ENCODE results near the gene IER3.

Gene IER3

GRCh38 chr6:30747902-30748769 lies 3.8 kb upstream of the IER3 start:
- no peak for DNase-seq (ENCODE audit: low read depth in 2 of 2)

GRCh38 chr6:30747300-30747687 lies 2.9 kb upstream of the IER3 start:
- DNase-seq (ENCODE audit: low read depth in 2 of 2), result no peak

GRCh38 chr6:30743099-30744053 lies 971 bp downstream of the IER3 start:
- DNase-seq (ENCODE audit: low read depth in 2 of 2), result no peak

- DNase-seq (ENCODE audit: low read depth in 2 of 2), result peak; percentile 95 to 96
Observed at GRCh38 chr6:30742316-30743098, 1.8 kb downstream of the IER3 start, which contains the start of gene FLOT1. Gene FLOT1, minus strand, starts transcription at chr6:30742687. Its CDS starts 498 bp downstream, at chr6:30742189.

GRCh38 chr6:30741789-30742315 lies 2.5 kb downstream of the IER3 start:
- no peak for DNase-seq (ENCODE audit: low read depth in 2 of 2)

- DNase-seq (ENCODE audit: low read depth in 2 of 2), result no peak
Observed at GRCh38 chr6:30741063-30741779, 3.1 kb downstream of the IER3 start.

GRCh38 chr6:30740540-30740870 lies 3.8 kb downstream of the IER3 start:
- no peak for DNase-seq (ENCODE audit: low read depth in 2 of 2)

DNA sequence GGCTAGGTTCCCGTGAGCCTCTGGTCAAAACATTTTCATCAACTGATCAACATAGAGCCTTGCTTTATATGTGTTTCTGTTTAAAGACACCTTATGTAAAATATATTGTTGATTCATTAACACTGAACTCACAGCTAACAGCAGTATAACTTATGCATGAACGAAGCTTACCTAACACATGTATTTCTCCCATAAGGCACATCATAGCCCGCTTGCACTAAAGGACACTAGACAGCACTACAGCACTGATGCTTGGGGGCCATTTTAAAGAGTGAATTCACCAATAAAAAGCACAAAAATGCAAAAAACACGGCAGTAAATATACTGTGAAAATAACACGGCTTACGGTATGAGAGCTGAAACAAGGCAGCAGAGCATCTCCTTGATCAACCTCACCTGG lies 5.8 kb downstream of the IER3 start:
- no peak for DNase-seq (ENCODE audit: low read depth in 2 of 2)

DNA sequence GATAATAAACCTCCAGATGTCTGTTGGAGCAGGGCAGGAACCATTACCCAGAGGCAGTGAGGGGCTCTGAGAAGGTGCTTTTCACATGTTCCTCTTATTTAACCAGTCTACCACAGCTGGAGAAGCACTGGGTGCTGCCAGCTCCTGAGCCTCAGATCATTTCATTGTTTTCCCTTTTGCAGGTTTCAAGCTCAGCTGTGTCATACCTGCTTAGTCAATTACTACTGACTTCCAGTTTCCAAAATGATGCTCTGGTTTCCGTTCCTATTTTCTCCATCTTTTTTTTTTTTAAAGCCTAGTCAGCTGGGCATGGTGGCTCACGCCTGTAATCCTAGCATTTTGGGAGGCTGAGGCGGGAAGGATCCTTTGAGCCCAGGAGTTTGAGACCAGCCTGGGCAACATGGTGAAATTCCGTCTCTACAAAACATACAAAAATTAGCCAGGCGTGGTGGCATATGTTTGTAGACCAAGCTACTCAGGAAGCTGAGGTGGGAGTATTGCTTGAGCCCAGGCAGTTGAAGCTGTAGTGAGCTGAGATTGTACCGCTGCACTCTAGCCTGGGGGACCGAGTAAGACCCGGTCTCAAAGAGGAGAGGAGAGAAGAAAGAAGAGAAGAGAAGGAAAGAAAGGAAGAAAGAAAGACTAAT lies 8.6 kb downstream of the IER3 start:
- no peak for DNase-seq (ENCODE audit: low read depth in 2 of 2)

- no peak for DNase-seq (ENCODE audit: low read depth in 2 of 2)
Observed at GRCh38 chr6:30732237-30732943, 12.0 kb downstream of the IER3 start.

DNA sequence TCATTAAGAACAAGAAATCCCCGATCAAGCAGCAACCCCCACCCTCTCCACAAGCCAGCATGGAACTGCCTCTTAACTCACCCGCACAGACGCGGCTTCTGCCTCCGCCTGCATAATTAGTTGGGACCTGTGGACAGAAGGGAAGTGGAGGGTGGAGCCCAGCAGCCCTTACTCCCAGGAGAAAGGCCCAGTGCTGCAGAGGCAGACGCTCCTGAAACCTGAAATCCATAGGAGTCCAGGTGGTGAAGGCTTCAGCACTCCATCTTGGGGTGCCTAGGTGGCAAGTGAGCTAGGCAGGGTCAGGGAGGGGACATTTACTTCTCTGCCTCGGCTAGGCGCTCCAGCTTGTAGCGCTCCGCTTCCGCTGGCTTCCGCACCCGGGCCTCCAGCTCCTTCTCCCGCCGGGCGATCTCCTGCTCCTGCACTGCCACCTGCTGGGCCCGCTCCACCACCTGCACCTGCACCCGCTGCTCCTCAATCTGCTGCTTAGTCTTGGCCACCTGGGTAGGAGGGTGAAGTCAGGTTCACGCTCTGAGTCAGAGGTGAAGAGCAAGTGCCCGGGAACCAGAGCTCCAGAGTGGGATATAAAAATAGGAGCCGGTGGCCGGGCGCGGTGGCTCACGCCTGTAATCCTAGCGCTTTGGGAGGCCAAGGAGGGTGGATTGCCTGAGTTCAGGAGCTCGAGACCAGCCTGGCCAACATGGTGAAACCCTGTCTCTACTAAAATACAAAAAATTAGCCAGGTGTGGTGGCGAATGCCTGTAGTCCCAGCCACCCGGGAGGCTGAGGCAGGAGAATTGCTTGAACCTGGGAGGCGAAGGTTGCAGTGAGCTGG lies 13.5 kb downstream of the IER3 start:
- peak; percentile 82 to 86 for DNase-seq (ENCODE audit: low read depth in 2 of 2)

- no peak for DNase-seq (ENCODE audit: low read depth in 2 of 2)
Observed at GRCh38 chr6:30727920-30728553, 16.3 kb downstream of the IER3 start.

DNA sequence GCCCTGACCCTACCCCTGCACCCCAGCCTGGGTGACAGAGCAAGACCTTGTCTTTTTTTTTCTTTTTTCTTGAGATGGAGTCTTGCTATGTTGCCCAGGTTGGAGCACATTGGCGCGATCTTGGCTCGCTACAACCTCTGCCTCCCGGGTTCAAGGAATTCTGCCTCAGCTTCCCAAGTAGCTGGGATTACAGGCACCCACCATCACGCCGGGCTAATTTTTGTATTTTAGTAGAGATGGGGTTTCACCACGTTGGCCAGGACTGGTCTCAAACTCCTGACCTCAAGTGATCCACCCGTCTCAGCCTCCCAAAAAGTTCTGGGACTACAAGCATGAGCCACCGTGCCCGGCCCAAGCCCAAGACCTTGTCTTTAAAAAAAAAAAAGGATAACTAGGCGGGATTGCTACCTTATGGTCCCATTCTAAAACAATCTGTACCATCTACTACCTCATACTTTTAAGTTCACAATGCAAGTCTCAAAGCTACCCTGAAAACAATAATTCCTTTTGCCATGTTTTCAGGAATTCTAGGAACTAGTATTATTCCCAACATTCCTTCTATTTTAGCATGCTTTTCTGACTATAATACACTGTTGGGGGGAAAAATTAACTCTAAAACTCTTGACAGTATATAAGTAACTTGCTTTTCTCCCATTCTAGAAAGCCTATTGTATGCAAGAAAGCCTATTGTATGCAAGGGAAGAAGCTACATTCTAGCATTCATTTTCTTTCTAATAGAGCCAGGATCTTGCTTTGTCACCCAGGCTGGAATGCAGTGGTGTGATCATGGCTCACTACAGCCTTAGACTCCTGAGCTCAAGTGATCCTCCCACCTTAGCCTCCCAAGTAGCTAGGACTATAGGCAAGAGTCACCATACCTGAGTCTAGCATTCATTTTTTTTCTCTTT lies 17.6 kb downstream of the IER3 start:
- no peak for DNase-seq (ENCODE audit: low read depth in 2 of 2)

DNA sequence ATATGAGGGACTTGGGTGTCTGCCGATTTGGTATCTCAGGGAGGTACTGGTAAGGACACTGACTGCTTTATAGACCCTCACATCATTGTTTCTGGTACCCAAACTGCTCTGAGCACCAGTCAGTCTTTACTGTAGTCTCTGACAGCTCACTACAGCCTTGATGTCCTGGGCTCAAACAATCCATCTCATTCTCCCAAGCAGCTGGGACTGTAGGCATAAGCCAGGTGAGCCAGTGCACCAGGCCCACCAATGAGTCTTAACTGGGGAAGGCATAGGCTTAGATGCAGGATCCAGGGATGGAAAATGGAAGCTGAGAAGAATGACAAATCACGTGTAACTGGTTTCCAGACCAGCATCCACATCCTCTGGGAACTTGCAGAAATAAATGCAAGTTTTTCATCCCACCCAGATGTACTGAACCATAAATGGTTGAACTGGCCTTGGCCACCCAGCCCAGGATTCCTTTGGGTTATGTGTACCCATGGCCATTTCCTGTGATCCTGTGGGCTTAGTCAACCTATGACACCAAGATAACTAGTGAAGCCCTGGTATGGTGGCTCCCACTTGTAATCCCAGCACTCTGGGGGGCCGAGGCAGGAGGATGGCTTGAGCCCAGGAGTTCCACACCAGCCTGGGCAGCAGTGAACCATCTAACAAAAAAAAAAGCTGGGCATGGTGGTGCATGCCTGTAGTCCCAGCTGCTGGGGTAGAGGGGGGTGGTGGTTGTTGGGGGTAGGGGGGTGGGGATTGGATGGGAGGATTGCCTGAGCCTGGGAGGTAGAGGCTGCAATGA lies 18.4 kb downstream of the IER3 start:
- DNase-seq (ENCODE audit: low read depth in 2 of 2), result no peak

- DNase-seq (ENCODE audit: low read depth in 2 of 2), result no peak
Observed at GRCh38 chr6:30724906-30725667, 19.3 kb downstream of the IER3 start.

Data from stimulated activated CD4-positive, alpha-beta T cell treated with anti-CD3 and anti-CD28 coated beads, Interleukin-15, amount 100 ng/mL, for 48 hours (primary cell).